Skeletal muscle tissue (tissue), 4 donors: Measurements from ENCODE around the gene KISS1R. TPM values are rescaled to one million over a fixed set of nuclear protein-coding genes. Genes with fewer than 3 reads are reported as not detected.

Source experiments
- H3K27ac ChIP-seq: one replicate; pipeline ENCODE4 v1.7.0; 2013; ENCODE audit warnings: mild to moderate bottlenecking, low read depth, low read length, inconsistent platforms
- H3K27me3 ChIP-seq, 3 donors: one replicate each; pipeline ENCODE4 v1.7.0; 2013; ENCODE audit warnings: low read length in 3 of 3; ENCODE audit not compliant: control insufficient read depth in 3 of 3, insufficient read depth in 3 of 3
- H3K36me3 ChIP-seq, 3 donors: one replicate each; pipeline ENCODE4 v1.7.0; 2013; ENCODE audit warnings: low read length in 3 of 3; ENCODE audit not compliant: control insufficient read depth in 3 of 3, insufficient read depth in 3 of 3
- H3K4me1 ChIP-seq, 3 donors: one replicate each; pipeline ENCODE4 v1.7.0; 2013; ENCODE audit warnings: low read length in 3 of 3, mild to moderate bottlenecking in 3 of 3; ENCODE audit not compliant: control insufficient read depth in 3 of 3, insufficient read depth in 3 of 3
- H3K4me3 ChIP-seq, 3 donors: one replicate each; pipeline ENCODE4 v1.7.0; 2013; ENCODE audit warnings: low read length in 3 of 3
- H3K9ac ChIP-seq, 3 donors: one replicate each; pipeline ENCODE4 v1.7.0; 2013; ENCODE audit warnings: low read length in 3 of 3, mild to moderate bottlenecking in 3 of 3, moderate library complexity in 2 of 3, low read depth in 1 of 3
- H3K9me3 ChIP-seq, 3 donors: one replicate each; pipeline ENCODE4 v1.7.0; 2013; ENCODE audit warnings: low read length in 3 of 3; ENCODE audit not compliant: control insufficient read depth in 3 of 3
- total RNA-seq: library from RNA; depleted of rRNA; stranded (reverse); fragments of >200 nt; gene quantifications from one replicate; pipeline ENCODE4 v1.2.3, GENCODE V29; 2014
- donor health status: Osteomylitis.

KISS1R gene
- total RNA-seq, 1 donor from 2014 or later: not detected

DNA sequence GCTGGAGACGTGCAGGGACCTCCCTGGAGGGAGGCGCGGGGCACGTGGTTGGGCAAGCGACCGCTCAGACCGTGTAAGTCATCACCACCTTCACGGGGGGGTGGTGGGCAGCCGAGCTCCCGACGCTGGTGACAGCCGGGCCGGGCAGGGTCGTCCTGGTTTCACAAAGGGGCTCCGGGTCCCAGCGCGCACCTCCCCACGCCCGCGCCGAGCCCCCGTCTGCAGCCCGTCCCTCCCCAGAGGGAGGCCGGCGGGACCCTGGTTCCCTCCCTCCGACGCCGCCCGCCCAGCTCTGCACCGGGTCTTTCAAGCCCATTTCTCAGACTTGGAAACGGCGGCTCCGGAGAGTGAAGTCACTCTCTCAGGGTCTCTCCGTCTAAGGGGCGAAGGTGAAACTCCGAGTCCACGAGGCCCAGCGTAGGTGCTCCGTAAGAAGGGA lies 8.0 kb downstream of the KISS1R start:
- Histone ChIP-seq H3K27ac (peak overlapping the region; percentile 40), H3K9ac (peak overlapping the region; percentile 59 to 62 (median 61)), H3K4me3 (peak overlapping the region; percentile 72 to 75 (median 73)), H3K9me3 (no peaks in the 10 kb centered on the region), H3K36me3 (no peaks in the 10 kb centered on the region), H3K4me1 (peaks cover 10 to 17% (median 11%) of the 10 kb centered on the region in 3 donors), H3K27me3 (peaks cover 11 to 19% (median 12%) of the 10 kb centered on the region in 3 donors)

DNA sequence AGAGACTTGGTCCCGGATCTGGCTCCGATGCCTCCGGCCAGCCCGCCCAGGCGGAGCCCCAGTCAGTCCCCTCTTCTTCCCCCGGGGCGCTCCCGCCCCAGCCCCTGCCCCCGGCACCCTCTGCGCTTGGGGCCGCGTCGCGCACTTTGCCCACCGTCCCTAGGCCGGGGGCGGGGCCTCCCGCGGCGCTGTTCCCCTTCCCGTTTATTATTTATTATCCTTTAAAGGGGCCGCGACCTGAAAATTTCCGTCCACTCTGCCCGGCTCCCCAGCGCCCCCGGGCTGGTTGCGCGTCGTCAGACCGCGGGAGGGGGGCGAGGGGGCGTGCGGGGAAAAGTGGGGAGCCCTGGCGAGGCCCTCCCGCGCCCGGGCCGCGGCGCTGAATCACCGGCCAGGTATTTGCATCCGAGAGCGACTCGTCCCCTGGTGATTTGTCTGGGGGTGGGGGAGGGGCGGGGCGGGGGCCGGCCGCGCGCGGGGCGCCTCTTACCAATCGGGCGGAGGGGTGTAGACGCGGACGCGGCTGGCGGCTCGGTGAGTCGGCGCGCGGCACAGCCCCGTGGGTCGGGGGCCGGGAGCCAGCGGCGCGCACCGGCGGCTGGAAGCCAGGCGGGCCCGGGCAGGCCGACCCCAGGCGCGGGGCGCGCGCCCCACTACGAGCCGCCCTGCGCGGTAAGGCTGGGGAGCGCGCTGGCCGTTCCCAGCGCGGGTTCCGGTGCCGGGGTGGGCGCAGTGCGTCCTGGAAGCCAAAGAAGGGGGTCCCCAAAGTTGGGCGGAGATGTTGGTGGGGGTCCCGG lies 8.6 kb downstream of the KISS1R start, which contains the start of gene ARID3A:
ARID3A (plus strand) TSS at position 510 of the 797 bp plus-strand sequence. CDS start 3,494 bp downstream, outside the sequence.
- H3K27me3 ChIP-seq: peaks cover 7 to 14% (median 7%) of the 10 kb centered on the region in 3 donors
- H3K9ac ChIP-seq: peak within 1 kb of the TSS; percentile 59 to 80 (median 61)
- H3K27ac ChIP-seq: peak within 1 kb of the TSS; percentile 44
- H3K4me1 ChIP-seq: peaks cover 10 to 17% (median 11%) of the 10 kb centered on the region in 3 donors
- no peaks in the 10 kb centered on the region for H3K9me3 ChIP-seq
- no peaks in the 10 kb centered on the region for H3K36me3 ChIP-seq
- H3K4me3 ChIP-seq: peak within 1 kb of the TSS; percentile 72 to 75 (median 73)

- H3K36me3 ChIP-seq: peaks cover 0 to 1% (median 0%) of the 10 kb centered on the region in 3 donors
- no peaks in the 10 kb centered on the region for H3K9me3 ChIP-seq
- peak overlapping the region; percentile 44 for H3K27ac ChIP-seq
- H3K9ac ChIP-seq: peak overlapping the region; percentile 57 to 80 (median 61)
- peaks cover 10 to 17% (median 11%) of the 10 kb centered on the region in 3 donors for H3K4me1 ChIP-seq
- H3K27me3 ChIP-seq: peaks cover 1 to 9% (median 2%) of the 10 kb centered on the region in 3 donors
- H3K4me3 ChIP-seq: peak overlapping the region; percentile 72 to 73 (median 73)
Measured at GRCh38 chr19:926323-926588, 9.1 kb downstream of the KISS1R start.

DNA sequence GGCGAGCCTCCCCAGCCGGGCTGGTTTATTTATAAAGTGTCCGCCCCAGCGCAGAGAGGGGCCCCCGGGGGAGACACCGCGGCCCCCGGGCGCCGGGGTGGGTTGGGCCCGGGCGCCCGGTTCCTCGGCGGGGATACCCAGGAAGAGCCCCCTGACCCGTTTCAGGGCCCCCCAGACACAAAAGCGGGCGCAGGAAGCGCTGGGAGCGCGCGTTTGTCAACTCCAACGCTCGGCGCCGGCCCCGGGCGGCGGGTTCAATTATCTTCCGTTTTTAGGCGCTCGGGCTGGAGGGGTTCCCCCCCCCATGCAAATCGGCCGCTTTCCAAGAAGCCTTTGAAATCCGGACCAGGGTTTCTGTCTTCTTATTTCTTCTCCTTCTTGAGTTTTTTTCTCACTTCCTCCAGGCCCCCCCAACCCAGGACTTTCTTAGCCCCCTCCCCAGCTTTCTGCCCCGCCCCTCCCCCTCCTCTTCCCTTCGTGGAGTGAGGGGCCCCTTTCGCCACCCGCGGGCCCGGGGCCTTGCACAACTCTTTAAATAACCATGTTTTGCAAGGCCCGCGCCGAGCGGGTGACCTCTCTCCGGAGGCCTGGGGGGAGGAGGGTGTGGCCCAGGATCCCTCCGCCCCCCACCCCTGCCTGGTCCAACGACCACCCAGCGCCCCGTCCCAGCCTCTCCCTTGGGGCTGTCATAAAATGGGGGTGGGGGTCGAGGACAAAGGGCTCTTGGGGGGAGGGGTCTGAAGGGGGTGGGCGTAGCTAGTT lies 9.6 kb downstream of the KISS1R start:
- H3K36me3 ChIP-seq: peaks cover 0 to 1% (median 0%) of the 10 kb centered on the region in 3 donors
- H3K9ac ChIP-seq: peak overlapping the region; percentile 57 to 80 (median 61)

DNA sequence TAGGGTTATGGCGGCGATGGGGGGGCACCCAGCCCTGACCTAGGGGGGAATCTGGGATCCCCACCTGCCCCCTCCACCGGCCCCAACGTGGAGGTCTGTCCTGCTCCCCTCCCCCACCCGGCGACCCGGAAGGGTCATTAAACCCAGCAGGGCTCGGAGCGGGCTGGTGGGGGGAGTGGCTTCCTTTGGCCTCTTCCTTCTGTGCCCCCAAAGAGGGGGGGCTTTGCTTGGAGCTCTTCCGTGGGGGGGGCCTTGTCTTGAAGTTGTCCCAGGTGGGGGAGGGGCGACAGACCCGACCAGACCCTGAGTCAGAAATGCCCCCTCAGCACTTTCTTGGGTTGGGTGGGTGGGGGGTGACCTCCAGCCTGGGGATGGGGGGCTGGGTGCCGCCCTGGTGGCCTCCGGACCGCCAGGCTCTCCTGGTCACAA lies 10.2 kb downstream of the KISS1R start:
- Histone ChIP-seq H3K4me3 (no peak overlapping the region), H3K9me3 (no peaks in the 10 kb centered on the region), H3K4me1 (peaks cover 9 to 17% (median 9%) of the 10 kb centered on the region in 3 donors), H3K27ac (peak overlapping the region; percentile 44), H3K9ac (no peak overlapping the region), H3K36me3 (peaks cover 0 to 1% (median 0%) of the 10 kb centered on the region in 3 donors), H3K27me3 (peaks cover 0 to 10% (median 6%) of the 10 kb centered on the region in 3 donors)

More for the DNA sequence above, 9.6 kb downstream of the KISS1R start:
- Histone ChIP-seq H3K4me1 (peaks cover 9 to 17% (median 10%) of the 10 kb centered on the region in 3 donors), H3K27ac (peak overlapping the region; percentile 44), H3K27me3 (peaks cover 0 to 6% (median under 1%) of the 10 kb centered on the region in 3 donors), H3K9me3 (no peaks in the 10 kb centered on the region), H3K4me3 (peak overlapping the region; percentile 72 to 73 (median 73))

DNA sequence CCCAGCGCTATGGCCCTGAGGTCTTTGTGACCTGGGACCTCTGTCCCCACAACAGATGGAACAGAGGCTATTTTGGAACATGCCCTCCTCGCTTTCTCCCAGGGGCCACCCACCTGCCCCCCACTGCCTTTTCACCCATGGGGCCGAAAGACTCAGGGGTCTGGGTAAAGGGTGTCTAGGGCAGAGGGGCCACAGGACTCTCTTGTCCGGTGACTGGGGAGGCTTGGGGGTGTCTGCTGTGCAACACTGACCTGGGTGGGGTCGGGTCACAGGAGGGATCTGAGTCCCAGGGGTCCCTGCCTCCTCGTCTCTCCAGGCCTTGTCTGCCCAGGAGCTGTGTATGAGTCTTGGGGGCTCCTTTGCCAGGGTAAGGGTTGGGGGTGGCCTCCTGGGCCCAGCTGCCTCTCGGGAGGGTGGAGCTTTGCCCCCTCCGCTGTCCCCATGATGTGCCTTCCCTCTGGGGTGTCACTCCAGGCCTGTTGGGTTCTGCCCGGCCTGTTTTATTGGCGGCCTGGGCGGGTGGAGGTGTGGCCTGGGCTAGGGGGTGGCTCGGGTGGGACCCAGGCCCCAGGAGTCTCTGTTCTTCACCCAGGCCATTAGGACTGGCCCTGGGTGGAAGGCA lies 10.8 kb downstream of the KISS1R start:
- H3K36me3 ChIP-seq: peaks cover 0 to 1% (median 0%) of the 10 kb centered on the region in 3 donors
- peaks cover 0 to 16% (median 10%) of the 10 kb centered on the region in 3 donors for H3K27me3 ChIP-seq
- no peaks in the 10 kb centered on the region for H3K9me3 ChIP-seq
- H3K4me1 ChIP-seq: peaks cover 12 to 20% (median 14%) of the 10 kb centered on the region in 3 donors
- no peak overlapping the region for H3K27ac ChIP-seq
- H3K4me3 ChIP-seq: no peak overlapping the region
- no peak overlapping the region for H3K9ac ChIP-seq

DNA sequence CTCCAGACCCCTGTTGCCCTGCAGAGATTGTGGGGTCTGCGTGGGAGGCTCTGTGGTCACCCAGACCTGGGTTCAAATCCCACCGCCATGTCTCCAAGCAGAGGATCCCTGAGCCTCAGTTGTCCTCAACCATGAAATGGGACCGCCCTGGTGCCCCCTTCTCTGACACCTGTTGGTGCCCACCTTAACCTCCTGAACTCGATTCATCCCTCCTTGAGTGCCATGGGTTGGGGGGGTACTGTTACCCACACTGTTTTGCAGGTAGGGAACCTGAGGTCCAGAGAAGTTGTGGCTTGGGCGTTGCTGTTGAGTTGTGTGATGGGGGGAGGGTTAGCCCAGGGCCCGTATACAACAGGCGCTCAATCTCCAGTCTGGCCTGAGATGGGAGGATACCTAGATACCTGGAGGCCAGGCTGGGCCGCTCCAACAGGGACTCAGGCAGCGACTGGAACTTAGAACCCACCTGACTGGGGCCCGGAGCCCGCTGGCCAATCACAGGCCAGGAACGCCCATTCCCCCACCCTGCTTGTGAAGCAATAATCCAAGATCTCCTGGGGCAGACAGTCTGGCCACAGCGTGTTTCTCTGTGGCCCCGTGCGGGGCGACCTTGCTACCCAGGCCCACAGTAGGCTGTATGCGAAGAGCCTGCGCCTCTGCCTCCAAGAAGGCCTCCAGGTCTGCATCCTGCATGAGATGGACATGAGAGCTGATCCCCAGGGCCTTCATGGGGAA lies 11.5 kb downstream of the KISS1R start:
- Histone ChIP-seq H3K27ac (no peak overlapping the region), H3K9me3 (no peaks in the 10 kb centered on the region), H3K36me3 (peaks cover 0 to 1% (median 0%) of the 10 kb centered on the region in 3 donors), H3K4me1 (peaks cover 18 to 26% (median 21%) of the 10 kb centered on the region in 3 donors), H3K4me3 (no peak overlapping the region), H3K9ac (no peak overlapping the region), H3K27me3 (peaks cover 0 to 16% (median 11%) of the 10 kb centered on the region in 3 donors)

GRCh38 chr19:929203-929890 lies 12.2 kb downstream of the KISS1R start:
- Histone ChIP-seq H3K9ac (no peak overlapping the region), H3K4me3 (no peak overlapping the region), H3K9me3 (no peaks in the 10 kb centered on the region), H3K36me3 (peaks cover 0 to 1% (median 0%) of the 10 kb centered on the region in 3 donors), H3K27ac (no peak overlapping the region), H3K27me3 (peaks cover 0 to 11% (median 11%) of the 10 kb centered on the region in 3 donors), H3K4me1 (peaks cover 25 to 32% (median 28%) of the 10 kb centered on the region in 3 donors)
